ENCODE data around the gene CSF2RB.

The CSF2RB gene

GRCh38 chr22:36874736-36875135 is 38.7 kb upstream of the CSF2RB start:
- TF ChIP-seq TAF1 (IDR thresholded peaks at IDR 0.05; ENCODE audit: low read depth) (no peak), CEBPB (IDR thresholded peaks at IDR 0.05) (no peak)

- TF ChIP-seq ZBTB7A (IDR thresholded peaks at IDR 0.05; ENCODE audit: low read depth) (no peak), EP300 (IDR thresholded peaks at IDR 0.05; ENCODE audit: borderline replicate concordance) (no peak), TAF1 (IDR thresholded peaks at IDR 0.05; ENCODE audit: low read depth) (no peak), YY1 (IDR thresholded peaks at IDR 0.05; ENCODE audit: low read depth) (no peak), REST (IDR thresholded peaks at IDR 0.05; ENCODE audit: low read depth) (no peak), CEBPB (IDR thresholded peaks at IDR 0.05) (no peak), TEAD4 (IDR thresholded peaks at IDR 0.05) (no peak), EGR1 (IDR thresholded peaks at IDR 0.05) (no peak)
Observed at GRCh38 chr22:36875741-36876140, 37.7 kb upstream of the CSF2RB start.

- TF ChIP-seq FOXM1 (IDR thresholded peaks at IDR 0.05; ENCODE audit: borderline replicate concordance, low read depth): no peak
Observed at GRCh38 chr22:36879775-36880174, 33.7 kb upstream of the CSF2RB start.

- TF ChIP-seq CEBPB (IDR thresholded peaks at IDR 0.05) (no peak), REST (IDR thresholded peaks at IDR 0.05; ENCODE audit: low read depth) (no peak), TEAD4 (IDR thresholded peaks at IDR 0.05) (no peak), CREB1 (IDR thresholded peaks at IDR 0.05; ENCODE audit: low read depth) (no peak), MAX (IDR thresholded peaks at IDR 0.05) (no peak), USF1 (IDR thresholded peaks at IDR 0.05) (no peak), RAD21 (IDR thresholded peaks at IDR 0.05; ENCODE audit: low read depth) (no peak), YY1 (IDR thresholded peaks at IDR 0.05; ENCODE audit: low read depth) (no peak), NFIC (IDR thresholded peaks at IDR 0.05) (no peak), FOXM1 (IDR thresholded peaks at IDR 0.05; ENCODE audit: borderline replicate concordance, low read depth) (no peak), TCF12 (IDR thresholded peaks at IDR 0.05; ENCODE audit: low read depth) (no peak), EGR1 (IDR thresholded peaks at IDR 0.05) (no peak), TAF1 (IDR thresholded peaks at IDR 0.05; ENCODE audit: low read depth) (no peak), EP300 (IDR thresholded peaks at IDR 0.05; ENCODE audit: borderline replicate concordance) (no peak), ZBTB7A (IDR thresholded peaks at IDR 0.05; ENCODE audit: low read depth) (no peak)
Observed at GRCh38 chr22:36881504-36882245, 31.8 kb upstream of the CSF2RB start.

- TF ChIP-seq NFIC (IDR thresholded peaks at IDR 0.05) (no peak), USF1 (IDR thresholded peaks at IDR 0.05) (no peak), CEBPB (IDR thresholded peaks at IDR 0.05) (no peak), EGR1 (IDR thresholded peaks at IDR 0.05) (no peak), MAX (IDR thresholded peaks at IDR 0.05) (no peak), TCF12 (IDR thresholded peaks at IDR 0.05; ENCODE audit: low read depth) (no peak), YY1 (IDR thresholded peaks at IDR 0.05; ENCODE audit: low read depth) (no peak), EP300 (IDR thresholded peaks at IDR 0.05; ENCODE audit: borderline replicate concordance) (no peak), REST (IDR thresholded peaks at IDR 0.05; ENCODE audit: low read depth) (no peak), RAD21 (IDR thresholded peaks at IDR 0.05; ENCODE audit: low read depth) (no peak), FOXM1 (IDR thresholded peaks at IDR 0.05; ENCODE audit: borderline replicate concordance, low read depth) (no peak), ZBTB7A (IDR thresholded peaks at IDR 0.05; ENCODE audit: low read depth) (no peak), TEAD4 (IDR thresholded peaks at IDR 0.05) (no peak)
Observed at GRCh38 chr22:36884349-36885158, 28.9 kb upstream of the CSF2RB start.
